Cardiac septum (tissue), 1 donor: Measurements from ENCODE around the gene PRXL2B. TPM values are rescaled to one million over a fixed set of nuclear protein-coding genes. Genes with fewer than 3 reads are reported as not detected.
"Not testable (repeated sequence)": the region's sequence is repeated elsewhere in the genome, so short reads cannot be mapped to it uniquely, and the experiment has no call there.

Experiments used
- DNase-seq: peaks from one replicate; pipeline ENCODE4 v3.0.0-alpha.2; 2020; ENCODE audit warnings: low spot score
- intact Hi-C: fragments of 100-400 bp; cut with DNase I; formaldehyde crosslinking; loops from one replicate; pipeline ENCODE4 v1.14.0; 2022
- total RNA-seq: library from RNA; stranded (reverse); fragmentation: NEBNext Ultra II Directional; extraction: Animal tissue kit (Norgen Biotek cat#: 25700); gene quantifications from one replicate; pipeline ENCODE4 v1.2.1, GENCODE V29; 2021
- donor health status: DM: no; HTN: no; CAD: no.

Gene PRXL2B
- total RNA-seq, 1 donor from 2014 or later, result 3.4 TPM

DNA sequence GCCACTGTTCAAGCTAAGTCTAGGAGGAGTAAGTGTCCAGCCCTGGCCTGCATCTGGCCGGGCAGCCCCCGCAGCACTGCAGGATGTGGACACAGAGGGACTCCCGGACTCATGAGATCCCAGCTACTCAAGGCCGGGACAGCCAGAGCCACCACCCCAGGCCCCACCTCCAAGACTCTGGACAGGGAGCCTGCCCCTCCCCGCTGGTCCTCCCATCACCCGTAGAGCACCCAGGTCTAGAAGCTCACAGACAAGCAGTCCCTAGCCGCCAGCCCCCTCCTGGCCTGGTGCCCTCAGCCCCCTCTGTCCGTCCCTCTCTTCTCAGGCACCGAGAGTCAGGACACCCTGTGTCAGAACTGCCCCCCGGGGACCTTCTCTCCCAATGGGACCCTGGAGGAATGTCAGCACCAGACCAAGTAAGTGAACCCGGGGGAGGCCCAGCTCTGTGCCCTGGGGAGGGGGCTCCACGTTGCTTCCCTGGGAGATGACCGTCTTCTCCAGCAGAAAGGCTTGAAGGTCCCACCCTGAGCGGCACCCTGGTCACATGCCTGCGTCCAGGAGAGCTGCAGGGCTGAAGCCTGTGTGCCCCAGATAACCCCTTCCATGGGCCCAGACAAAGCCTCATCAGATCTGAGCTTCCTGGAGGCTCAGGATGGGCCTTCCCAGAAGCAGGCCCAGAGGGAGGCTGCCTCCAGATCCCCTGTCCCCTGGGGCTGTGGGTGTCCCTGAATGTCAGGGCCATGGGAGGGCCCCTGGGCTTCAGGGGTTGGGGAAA lies 26.1 kb upstream of the PRXL2B start:
- DNase-seq, result no peak
- intact Hi-C loops, result no loop called here

DNA sequence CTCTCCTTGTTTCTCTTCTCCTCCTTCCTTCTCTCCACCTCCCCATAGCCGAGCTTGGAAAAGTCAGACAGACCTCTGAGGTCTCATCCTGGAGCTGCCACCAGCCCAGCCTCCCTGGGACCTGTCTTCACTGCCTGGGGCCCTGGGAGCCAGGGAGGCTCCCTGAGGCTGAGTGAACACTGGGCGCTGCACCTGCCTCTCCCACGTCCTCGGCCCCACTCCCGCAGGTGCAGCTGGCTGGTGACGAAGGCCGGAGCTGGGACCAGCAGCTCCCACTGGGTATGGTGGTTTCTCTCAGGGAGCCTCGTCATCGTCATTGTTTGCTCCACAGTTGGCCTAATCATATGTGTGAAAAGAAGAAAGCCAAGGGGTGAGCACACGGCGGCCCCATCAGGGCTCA lies 25.1 kb upstream of the PRXL2B start:
- DNase-seq, result no peak
- intact Hi-C loops, result no loop called here

DNA sequence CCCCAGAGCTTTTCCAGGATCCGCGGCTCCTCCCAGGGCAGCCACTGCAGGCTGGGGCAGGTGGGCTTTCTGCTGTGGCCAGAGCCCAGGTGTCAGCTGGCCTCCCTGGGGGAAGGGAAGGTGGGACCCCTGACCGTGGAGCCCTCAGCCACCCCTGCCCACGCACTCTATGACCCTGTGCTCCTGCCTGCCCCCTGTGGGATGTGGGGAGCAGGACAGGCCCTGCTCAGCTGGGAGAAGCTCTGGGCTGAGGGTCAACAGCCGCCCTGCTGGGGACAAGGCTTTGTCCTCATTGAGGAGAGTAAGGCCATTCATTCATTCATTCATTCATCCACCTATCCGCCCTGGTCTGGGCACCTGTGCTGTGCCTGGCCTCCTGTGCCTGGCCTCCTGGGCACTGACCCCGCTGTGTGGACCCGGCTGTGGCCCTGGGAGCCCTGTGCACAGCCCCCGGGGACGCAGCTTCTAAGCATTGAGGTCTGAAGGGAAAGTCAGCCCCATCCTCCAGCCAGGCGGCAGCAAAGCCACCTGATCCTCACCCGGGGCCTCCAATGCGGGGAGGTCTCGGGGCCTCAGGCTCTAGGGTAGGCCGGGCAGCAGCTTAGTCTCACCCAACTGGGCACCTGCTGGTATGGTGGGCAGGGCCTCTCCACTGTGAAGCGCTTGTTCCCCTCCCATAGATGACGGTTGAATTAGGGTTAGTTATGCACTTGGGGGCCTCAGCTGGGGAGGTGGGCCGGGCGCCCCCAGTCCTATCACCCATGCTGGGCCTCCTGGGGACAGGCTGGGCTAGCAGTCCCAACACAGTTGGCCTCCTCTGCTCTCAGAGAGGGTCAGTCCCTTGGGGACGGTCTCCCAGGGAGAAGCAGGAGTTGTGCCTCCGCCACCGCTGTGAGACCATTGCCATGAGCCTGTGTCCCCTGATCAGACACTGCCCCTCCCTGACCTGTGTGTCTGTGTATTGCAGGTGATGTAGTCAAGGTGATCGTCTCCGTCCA lies 24.4 kb upstream of the PRXL2B start:
- no peak for DNase-seq
- intact Hi-C loops, result no loop called here

DNA sequence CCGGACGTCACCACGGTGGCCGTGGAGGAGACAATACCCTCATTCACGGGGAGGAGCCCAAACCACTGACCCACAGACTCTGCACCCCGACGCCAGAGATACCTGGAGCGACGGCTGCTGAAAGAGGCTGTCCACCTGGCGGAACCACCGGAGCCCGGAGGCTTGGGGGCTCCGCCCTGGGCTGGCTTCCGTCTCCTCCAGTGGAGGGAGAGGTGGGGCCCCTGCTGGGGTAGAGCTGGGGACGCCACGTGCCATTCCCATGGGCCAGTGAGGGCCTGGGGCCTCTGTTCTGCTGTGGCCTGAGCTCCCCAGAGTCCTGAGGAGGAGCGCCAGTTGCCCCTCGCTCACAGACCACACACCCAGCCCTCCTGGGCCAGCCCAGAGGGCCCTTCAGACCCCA lies 23.4 kb upstream of the PRXL2B start:
- intact Hi-C loops, result no loop called here
- no peak for DNase-seq

DNA sequence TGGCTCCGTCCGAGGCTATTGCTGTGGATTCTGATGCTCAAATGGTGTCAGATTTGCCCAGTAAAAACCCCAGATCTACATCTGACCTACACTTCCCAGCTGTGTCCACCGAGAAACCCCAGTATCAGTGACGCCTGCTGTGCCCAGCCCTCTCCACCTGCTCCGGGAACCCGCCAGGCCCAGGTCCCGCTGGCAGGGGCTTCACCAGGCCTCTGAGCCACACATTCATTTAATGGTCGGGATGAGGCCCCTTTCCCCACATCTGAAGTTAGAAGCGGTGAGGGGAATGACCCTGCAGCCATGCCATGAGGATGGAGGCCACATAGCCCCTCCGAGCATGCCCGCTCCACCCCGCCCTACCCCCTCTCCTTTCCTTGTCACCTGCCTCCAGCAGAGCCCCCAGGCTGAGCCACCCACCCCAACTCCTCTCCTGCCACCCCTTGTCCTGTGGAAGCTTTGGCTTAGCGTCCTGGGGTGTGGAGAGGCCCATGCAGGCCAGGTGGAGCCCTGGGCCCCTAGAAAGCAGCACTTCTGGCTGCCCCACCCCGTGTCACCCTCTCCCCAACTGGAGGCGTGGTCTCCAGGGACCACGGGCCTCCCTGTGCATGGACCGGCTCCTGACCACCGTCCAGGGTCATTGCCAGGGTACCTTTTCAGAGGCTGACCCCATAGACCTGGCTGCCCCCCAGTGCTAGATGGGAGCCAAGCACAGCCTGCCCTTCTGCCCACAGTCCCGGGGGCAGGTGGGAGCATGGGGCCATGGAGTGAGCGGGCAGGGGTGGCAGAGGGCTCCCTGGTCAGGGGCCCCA lies 22.4 kb upstream of the PRXL2B start:
- intact Hi-C loops, result no loop called here
- DNase-seq, result no peak

DNA sequence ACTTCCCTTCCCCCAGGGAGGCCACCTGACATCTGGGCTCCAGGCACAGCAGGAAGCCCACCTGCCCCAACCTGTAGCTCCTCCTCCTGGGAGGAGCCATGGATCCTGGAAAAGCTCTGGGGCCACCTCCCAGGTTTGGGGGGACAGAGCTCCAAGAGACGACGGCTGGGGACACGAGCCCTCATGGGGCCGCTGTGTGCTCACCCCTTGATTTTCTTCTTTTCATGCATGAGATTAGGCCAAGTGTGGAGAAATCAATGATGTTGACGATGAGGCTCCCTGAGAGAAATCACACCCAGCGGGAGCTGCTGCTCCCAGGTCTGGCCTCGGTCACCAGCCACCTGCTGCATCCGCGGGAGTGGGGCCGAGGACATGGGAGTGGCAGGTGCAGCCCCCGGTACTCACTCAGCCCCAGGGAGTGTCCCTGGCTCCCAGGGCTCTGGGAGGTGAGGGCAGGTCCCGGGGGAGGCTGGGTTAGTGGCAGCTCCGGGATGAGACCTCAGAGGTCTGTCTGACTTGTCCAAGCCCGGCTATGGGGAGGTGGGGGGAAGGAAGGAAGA lies 21.7 kb upstream of the PRXL2B start:
- DNase-seq, result no peak
- intact Hi-C loops, result no loop called here

DNA sequence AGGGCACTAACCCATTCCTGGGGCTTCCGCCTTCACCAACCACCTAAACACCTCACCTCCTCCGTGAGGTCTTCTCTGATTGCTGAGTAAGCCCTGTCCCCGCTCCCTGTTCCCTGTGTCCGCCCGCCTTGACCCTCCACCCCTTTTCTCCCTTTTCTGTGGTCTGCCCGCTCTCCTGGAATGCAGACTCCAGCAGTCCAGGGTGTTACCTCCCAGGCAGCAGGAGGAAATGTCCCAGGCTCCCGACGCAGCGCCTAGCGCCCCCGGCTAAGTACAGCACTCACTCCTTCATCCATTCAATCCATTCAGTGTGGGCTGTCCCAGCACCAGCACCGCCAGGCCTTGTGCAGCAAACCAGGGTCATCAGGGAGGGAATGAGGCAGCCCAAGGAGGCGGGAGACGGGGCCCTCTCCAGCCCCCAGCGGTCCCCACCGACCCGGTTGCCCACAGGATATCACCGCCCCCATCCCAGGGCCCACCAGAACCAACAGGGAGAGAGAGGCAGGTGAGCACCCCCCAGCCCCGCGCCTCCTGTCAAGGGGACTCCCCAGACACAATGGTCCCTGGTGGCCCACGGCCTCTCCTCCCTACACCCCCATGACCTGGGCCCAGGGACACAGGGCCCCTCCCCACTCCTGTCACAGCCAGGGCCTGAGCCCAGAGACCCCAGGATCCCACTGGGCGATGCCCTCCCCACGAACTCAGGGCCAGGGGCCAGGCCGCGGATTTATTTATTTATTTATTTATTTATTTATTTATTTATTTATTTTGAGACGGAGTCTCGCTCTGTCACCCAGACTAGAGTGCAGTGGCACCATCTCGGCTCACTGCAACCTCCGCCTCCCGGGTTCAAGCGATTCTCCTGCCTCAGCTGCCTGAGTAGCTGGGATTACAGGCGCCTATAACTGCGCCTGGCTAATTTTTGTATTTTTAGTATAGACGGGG lies 20.2 kb upstream of the PRXL2B start:
- DNase-seq, result no peak
- intact Hi-C loops, result no loop called here

DNA sequence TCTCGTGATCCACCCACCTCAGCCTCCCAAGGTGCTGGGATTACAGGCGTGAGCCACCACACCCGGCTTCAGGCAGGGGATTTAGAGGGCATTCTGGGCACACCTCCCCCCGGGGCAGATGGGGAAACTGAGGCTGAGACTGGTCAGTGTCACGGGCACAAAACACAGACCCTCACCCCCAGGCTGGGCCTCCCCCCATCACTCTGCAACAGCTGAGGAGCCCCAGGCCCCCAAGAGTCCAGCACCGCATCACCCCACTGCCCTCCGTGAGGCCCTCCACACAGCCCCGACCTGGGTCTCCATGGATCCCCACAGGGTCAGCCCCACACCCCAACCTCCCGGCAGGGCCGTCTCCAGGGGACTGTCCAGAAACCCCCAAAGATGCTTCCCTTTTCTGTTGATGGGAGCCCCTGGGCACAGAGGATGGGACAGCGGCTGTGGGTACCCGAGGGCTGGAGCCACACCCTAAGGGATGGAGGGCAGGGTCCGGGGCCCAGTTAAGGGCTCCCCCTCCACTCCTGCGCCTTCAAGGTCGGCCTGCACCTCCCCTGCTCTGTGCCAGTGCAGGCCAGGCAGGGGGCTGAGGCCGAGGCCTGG lies 19.4 kb upstream of the PRXL2B start:
- intact Hi-C loops, result no loop called here
- DNase-seq, result no peak

DNA sequence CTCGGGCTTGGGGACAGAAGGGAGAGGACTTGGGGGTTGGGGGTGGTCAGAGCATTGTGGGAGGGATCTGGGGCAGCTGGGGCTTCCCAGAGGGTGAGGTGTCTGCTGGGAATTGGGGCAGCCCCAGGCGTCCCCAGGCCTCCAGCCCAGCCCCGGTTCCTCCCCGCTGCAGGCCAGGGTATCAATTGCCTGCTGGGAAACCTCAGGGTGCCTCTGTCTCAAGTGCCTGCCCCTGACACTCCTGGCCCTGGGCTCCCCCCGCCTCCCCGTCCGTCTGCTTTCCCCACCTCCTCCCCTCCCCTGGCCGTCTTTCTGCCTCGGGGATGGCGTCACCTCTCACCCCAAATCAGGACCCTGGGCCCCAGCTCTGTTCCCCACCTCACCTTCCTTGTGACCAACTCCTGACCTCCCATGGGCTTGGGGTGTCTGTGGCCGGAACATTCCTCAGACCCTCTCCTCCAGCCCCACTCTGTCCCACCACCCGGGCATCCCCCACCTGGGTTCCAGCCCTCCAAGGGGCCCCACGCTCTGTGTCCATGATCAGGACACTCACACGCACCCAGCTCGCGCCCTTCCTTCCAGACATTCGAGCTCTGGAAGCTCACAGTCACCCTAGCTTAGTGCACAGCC lies 18.3 kb upstream of the PRXL2B start:
- DNase-seq, intact Hi-C loops: not testable (repeated sequence)

DNA sequence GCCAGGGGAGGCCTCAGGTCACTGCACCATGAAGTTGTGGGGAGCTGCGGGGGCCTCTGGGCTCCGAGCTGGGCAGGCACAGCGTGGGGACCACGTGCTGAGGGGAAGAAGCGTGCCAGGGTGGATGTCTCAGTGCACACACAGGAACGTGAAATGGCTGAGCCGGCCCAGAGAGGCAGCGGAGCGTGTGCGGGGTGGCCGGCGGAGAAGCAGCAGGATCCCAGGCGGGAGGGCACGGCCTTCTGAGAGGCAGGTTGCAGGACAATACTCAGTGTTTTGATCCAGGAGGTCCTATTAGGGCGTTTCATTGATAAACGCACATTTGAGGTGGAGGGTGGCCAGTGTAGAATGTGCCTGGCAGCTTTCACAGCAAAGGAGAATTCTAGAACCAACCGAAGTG lies 17.5 kb upstream of the PRXL2B start:
- intact Hi-C loops, result no loop called here
- no peak for DNase-seq

DNA sequence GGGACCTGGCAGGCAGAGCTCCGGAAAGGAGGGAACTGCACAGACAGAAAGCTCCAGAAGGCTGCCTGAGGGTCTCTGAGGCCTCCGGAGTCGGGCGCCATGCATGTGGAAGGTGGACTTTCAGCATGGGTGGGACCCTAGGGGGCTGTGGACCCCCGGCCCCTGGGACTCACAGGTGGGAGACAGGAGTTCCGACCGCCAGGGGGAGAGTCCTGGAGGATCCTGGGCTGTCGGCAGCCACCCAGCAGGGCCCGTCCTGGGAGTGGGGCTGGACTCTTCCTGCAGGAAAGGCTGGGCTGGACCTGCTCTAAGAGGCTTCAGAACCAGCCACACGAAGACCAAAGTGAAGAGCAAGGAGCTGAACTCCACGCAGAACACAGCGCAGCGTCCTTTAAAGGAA lies 16.9 kb upstream of the PRXL2B start:
- intact Hi-C loops, DNase-seq: not testable (repeated sequence)

DNA sequence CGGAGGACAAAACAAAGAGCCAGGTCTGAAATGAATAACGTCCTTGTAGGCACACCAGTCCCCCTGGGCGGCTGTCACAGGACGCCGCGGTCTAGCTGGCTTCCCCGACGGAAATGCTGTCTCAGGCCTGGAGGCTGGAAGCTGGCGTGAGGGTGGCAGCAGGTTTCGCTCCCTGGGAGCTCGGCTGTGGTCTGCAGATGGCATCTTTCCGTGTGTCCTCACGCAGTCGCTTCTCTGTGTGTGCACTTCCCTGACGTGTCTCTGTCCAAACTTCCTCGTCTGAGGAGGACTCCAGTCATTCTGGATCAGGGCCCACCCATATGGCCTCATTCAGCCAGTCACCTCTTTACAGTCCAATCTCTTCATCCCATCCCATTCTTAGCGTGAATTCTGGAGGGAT lies 16.2 kb upstream of the PRXL2B start:
- no peak for DNase-seq

DNA sequence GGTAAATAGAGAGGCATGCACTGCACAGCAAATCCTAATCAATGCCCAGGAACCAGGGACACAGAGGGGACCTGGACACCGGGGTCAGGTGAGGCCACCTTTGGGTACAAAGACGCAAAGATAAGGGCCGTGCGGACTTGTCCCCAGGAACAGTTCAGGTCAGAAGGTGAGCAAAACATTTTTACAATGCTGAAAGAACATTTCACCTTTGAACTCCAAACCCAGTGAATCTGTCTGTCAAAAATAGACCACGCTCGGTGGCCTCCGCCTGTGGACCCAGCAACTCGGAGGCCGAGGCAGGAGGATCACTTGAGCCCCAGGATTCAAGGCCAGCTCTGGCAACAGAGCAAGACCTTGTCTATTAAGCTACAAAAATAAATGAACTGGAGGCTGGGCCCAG lies 15.2 kb upstream of the PRXL2B start:
- no peak for DNase-seq
- intact Hi-C loops, result no loop called here

More for the DNA sequence above, 16.2 kb upstream of the PRXL2B start:
- intact Hi-C loops, result no loop called here

DNA sequence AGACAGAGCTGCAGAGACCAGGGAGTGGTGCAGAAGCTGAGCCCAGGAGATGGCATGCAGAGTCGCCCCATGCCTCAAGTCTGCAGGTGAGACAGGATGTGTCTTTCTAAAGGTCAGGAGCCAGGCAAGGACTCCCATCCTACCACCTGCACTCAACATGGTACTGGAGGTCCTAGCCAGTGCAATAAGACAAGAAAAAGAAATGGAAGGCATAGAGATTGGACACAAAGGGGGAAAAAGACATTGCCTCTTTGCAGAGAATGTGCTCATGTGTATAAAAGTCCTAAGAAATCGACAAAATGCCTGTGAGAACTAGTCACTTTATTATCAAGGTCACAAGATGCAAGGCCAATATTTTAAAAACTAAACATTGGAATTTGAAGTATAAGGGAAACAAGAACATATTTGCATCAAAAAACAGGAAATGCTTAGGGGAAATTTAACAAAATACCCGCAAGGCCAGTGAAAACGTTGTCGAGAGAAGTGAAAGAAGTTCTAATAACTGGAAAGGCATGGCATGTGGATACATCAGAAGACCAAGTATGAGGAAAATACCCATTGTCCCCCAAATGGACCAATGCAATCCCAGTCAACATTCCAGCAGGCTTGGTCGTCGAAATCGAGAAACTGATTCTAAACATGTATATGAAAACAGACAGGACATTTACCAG lies 13.2 kb upstream of the PRXL2B start:
- DNase-seq, result no peak

DNA sequence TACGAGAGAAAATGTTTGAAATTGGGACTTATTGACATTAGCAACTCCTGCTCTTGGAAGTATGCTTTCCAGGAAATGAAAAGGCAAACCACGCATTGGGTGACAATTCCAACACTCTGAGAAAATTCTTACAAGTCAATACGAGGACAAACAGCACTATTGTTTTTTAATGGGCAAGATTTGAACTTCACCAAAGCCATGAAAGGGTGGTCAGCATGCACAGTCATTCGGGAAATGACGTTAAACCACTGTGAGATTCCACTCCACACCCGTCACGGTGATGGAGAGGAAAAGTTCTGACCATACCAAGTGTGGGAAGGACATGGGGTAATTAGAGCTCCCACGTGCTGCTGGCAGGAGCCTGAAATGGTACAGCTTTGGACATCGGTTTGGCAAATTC lies 12.2 kb upstream of the PRXL2B start:
- intact Hi-C loops, result no loop called here
- DNase-seq, result no peak

More for the DNA sequence above, 13.2 kb upstream of the PRXL2B start:
- intact Hi-C loops, result no loop called here

DNA sequence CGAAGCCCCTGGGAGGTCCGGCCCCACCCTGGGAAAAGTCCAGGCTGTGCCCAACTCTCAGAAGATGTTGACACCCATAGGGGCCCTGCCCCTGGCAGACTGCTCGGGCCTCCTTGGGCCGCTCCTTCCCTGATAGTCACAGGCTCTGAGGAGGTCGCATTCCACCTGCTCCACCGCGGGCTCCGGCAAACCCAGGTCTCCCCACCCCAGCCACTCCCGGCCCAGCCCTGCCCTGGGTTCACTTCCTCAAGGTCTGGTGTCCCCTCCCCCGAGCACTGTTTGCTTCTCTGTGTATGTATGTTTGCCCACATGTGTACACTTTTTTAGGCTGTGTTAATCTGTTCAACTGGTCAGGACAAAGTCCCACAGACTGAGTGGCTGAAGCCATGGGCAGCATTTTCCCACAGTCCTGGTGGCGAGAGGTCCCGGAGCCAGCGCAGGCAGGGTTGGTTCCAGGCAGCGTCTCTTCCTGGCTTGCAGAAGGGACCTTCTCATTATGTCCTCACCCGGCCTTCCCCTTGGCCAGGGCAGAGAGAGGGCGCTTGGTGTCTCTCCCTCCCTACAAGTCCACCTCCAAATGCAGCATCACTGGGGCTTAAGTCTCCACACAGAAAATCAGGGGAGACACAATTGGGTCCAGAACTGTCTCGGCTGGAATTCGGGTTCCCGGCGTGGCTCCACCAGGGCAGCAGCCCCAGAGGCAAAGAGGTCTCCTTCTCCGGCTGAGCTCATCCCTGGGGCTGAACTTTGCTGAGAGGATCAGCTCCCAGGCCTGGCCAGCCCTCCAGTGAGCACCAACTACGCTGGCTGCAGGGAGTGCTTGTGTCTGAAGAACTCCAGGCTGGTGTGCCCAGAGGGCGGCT lies 10.5 kb upstream of the PRXL2B start:
- intact Hi-C loops, result no loop called here
- DNase-seq, result no peak
